ENCODE results near the gene ST8SIA5.

The ST8SIA5 gene

GRCh38 chr18:46680784-46681695 lies 75.8 kb downstream of the ST8SIA5 start:
- ChIA-PET POLR2A (no interaction called here), CTCF (interaction anchor here (1.4 kb wide), 1 partner anchor 23 kb away, joined by 5 read pairs; no protein-coding TSS in a partner anchor)
- TF ChIP-seq, protein P1, sequence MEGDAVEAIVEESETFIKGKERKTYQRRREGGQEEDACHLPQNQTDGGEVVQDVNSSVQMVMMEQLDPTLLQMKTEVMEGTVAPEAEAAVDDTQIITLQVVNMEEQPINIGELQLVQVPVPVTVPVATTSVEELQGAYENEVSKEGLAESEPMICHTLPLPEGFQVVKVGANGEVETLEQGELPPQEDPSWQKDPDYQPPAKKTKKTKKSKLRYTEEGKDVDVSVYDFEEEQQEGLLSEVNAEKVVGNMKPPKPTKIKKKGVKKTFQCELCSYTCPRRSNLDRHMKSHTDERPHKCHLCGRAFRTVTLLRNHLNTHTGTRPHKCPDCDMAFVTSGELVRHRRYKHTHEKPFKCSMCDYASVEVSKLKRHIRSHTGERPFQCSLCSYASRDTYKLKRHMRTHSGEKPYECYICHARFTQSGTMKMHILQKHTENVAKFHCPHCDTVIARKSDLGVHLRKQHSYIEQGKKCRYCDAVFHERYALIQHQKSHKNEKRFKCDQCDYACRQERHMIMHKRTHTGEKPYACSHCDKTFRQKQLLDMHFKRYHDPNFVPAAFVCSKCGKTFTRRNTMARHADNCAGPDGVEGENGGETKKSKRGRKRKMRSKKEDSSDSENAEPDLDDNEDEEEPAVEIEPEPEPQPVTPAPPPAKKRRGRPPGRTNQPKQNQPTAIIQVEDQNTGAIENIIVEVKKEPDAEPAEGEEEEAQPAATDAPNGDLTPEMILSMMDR (IDR thresholded peaks at IDR 0.05; ENCODE audit: control extremely low read depth, extremely low read depth, low read depth, missing control alignments), result no peak
- no peak for DNase-seq (ENCODE audit: extremely low spot score)

GRCh38 chr18:46679846-46680598 lies 76.8 kb downstream of the ST8SIA5 start:
- no peak for DNase-seq (ENCODE audit: extremely low spot score)
- CTCF ChIA-PET, result no interaction called here
- TF ChIP-seq, protein P1 (IDR thresholded peaks at IDR 0.05; ENCODE audit: control extremely low read depth, extremely low read depth, low read depth, missing control alignments), result no peak
- POLR2A ChIA-PET, result no interaction called here

DNA sequence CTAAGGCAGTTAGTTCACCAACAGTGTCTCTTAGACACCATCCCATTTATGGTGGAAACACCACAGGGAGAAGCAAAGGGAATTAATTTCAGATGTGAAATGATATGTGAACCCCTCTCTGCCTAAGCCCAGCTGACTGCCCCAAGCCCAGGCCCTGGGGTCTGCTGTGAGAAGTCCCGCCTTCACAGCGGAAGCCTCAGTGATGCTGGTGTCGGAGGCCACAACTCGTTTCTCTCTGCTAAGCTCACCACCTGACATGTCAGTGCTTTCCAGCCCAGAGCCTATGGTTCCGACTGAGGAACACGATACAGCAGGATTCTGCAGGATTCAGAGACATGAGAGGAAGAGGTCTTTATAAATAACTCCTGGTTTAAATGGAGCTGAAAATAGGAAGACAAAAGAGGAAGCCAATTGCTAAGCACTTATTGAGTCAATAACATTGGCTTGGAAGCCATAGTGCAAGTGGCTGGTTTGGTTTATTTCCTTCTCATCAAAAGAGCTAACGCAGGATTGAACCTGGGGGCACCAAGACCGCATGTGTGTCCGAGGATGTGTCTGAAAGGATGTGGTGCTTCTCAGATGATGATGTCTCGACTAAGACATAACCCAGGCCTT lies 78.0 kb downstream of the ST8SIA5 start:
- TF ChIP-seq, protein P1 (IDR thresholded peaks at IDR 0.05; ENCODE audit: control extremely low read depth, extremely low read depth, low read depth, missing control alignments), result no peak
- no peak for DNase-seq (ENCODE audit: extremely low spot score)
- ChIA-PET CTCF (interaction anchor here (0.7 to 1.1 kb wide), 2 partner anchors 13 to 21 kb away, joined by 3 to 4 read pairs; no protein-coding TSS in a partner anchor), POLR2A (no interaction called here)

- no peak for DNase-seq (ENCODE audit: extremely low spot score)
- ChIA-PET POLR2A (no interaction called here), CTCF (interaction anchor here (0.7 to 1.1 kb wide), 3 partner anchors 11 to 166 kb away, joined by 3 to 4 read pairs (median 3); no protein-coding TSS in a partner anchor)
- TF ChIP-seq, protein P1 (IDR thresholded peaks at IDR 0.05; ENCODE audit: control extremely low read depth, extremely low read depth, low read depth, missing control alignments), result no peak
Observed at GRCh38 chr18:46678041-46678440, 78.8 kb downstream of the ST8SIA5 start.

GRCh38 chr18:46677611-46678010 lies 79.2 kb downstream of the ST8SIA5 start:
- TF ChIP-seq, protein P1 (IDR thresholded peaks at IDR 0.05; ENCODE audit: control extremely low read depth, extremely low read depth, low read depth, missing control alignments), result no peak
- CTCF ChIA-PET, result interaction anchor here (0.7 to 1.2 kb wide), 3 partner anchors 11 to 166 kb away, joined by 3 to 4 read pairs (median 4); no protein-coding TSS in a partner anchor

More at GRCh38 chr18:46677611-46678010, 79.2 kb downstream of the ST8SIA5 start:
- POLR2A ChIA-PET, result no interaction called here
- no peak for DNase-seq (ENCODE audit: extremely low spot score)

Data from GM10248 (cell line).